Measurements from ENCODE around the gene FBXO36. TPM values are rescaled to one million over a fixed set of nuclear protein-coding genes. Genes with fewer than 3 reads are reported as not detected.
"Not testable (repeated sequence)": the region's sequence is repeated elsewhere in the genome, so short reads cannot be mapped to it uniquely, and the experiment has no call there.

The FBXO36 gene, protein sequence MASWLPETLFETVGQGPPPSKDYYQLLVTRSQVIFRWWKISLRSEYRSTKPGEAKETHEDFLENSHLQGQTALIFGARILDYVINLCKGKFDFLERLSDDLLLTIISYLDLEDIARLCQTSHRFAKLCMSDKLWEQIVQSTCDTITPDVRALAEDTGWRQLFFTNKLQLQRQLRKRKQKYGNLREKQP
- total RNA-seq, result 1 to 10 TPM; 1.6 to 2.3 TPM
- long read RNA-seq, transcript FBXO36-201 (4 exons, 2,810 nt), result major isoform, 5 of 9 reads
- long read RNA-seq, partial matches to known transcripts, result 0 of 9 reads
- long read RNA-seq, other reads (novel, unspliced or antisense), result 4 of 9 reads

DNA sequence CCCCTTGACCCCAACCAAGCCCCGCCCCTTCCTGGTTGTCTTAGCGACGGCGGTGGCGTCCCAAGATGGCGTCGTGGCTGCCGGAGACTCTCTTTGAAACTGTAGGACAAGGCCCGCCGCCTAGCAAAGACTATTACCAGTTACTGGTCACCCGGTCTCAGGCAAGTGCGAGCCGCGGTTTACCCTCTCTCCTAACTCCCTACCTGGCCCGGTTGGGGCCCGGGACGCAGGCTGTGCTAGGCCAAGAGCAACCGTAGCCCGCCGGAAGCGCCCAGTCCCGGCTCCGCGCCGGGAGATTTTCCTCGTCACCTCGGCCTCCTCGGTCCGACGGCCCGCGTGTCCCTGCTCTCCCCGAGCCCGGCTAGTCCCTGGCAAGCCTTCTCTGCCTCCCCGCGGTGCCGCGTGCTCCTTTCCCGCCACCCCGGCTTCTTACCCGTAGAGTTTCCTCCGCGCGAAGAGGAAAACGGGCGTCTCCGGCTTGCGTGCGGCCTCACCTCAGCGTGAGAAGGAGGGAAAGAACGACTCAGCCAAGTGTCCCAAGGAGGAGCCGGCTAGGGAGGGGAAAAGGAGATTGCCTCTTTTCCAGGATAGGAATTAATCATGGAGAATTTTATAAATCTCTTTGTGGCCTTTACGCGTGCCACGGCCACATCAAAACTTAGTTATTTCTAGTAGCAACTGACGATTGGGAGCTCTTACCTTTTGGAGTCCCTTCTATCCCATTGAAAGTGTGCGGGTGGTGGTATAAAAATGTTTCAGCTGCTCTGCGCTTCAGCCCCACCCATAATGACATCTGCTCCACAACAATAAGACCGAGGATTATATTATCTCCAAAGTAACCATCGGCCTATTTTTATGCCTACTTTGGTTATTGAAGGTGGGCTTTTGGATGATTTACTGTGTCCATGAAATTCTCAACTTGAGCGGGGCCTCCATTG lies at the start of gene FBXO36:
FBXO36 (plus strand) TSS at position 55 of the 938 bp plus-strand sequence; CDS start at position 66, 11 bp downstream.
- intact Hi-C loops (cut with DNase I, micrococcal nuclease), result no loop called here
- DNase-seq (peak; percentile 88 to 94), ATAC-seq (peak; percentile 72)

DNA sequence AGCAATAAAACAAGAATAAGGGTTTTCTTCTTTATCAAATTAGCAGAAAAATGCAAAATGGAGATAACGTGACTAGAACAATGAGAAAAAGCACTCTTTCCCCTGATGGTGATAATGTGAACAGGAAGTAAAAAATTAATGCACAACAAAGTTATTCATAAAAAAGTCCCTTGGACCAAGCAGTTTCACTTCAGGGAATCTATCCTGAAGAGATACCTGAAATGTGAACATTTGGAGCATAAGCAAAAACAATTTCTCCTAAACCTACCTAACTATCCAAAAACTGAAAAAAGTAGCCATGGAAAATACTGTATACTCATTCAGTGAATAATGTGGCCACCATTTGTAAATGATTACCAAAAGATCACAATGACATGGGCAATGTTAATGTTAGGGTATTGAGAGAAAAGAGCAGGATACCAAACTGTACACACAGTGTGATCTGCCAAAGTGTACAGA lies 49.2 kb upstream of the FBXO36 start:
- DNase-seq, result no peak
- intact Hi-C loops (cut with DNase I, micrococcal nuclease), result no loop called here
- no peak for ATAC-seq

DNA sequence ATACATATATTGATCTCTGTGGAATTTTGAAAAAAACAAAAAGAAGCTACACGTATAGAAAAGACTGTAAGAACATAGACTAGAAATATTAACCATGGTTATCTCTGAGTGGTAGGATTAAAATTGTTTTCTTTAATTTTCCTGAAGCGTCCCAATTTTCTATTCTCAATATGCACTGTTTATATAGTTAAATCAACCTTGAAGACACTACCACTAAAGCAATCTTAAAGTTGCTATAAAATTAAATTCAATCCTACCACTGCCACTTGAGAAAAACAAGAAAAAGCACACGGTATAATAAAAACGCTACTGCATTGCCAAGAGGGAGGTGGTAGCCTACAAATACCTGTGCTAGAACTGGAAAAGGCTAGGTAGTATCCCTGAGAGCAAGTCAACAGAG lies 47.7 kb upstream of the FBXO36 start:
- ATAC-seq, result no peak
- intact Hi-C loops (cut with DNase I, micrococcal nuclease), result no loop called here
- DNase-seq, result no peak

DNA sequence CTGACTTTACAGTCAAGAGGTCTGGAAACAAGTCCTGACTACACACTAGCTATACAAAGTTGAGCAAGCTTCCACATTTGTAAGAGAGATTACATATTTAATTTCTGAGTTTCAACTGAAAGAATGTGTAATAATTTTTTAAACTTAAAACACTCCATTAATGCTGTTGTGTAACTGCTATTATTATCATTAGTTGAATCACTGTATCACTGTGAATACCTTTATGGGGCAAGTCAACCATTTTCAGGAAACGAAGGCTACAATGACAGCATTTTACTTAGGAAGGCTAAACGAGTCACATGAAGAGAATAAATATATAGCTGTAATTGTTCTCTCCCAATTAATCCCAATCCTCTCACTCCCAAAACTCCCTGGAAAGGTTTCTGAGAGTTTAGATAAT lies 46.8 kb upstream of the FBXO36 start:
- ATAC-seq, result no peak
- no peak for DNase-seq
- intact Hi-C loops (cut with DNase I, micrococcal nuclease), result no loop called here

DNA sequence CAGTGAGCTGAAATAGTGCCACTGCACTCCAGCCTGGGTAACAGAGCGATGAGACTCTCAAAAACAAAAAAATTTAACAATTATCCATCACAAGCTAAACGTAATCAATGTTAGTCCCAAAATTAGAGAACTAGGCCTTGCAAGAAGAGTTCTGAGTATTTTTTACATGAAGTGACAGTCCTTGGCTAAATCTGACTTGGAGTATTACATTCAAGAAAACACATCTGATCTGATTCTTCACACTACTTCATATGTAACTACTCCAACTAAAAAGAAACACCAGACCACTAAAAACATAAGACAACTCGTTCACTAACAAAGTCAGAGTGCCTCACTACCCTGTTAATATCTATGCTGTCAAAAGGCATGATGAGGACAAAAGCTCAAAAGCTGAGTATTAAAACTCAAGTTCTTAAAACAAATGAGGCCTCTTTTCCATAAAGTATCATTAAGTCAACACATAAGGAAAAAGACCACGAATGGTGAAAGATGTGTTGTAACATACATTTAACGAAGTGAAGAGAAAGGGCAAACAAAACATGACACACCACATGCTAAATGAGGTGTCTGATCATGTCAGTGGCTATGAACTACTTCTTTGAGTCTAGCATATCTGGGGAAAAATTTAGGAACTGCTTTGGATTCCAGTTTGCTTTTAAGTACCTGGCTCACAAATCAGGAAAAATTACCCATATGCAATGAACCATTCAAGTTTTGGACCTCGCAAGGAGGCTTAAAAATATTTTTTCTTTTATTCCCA lies 42.9 kb upstream of the FBXO36 start:
- intact Hi-C loops (cut with DNase I, micrococcal nuclease), result no loop called here
- DNase-seq, result no peak
- ATAC-seq, result no peak

DNA sequence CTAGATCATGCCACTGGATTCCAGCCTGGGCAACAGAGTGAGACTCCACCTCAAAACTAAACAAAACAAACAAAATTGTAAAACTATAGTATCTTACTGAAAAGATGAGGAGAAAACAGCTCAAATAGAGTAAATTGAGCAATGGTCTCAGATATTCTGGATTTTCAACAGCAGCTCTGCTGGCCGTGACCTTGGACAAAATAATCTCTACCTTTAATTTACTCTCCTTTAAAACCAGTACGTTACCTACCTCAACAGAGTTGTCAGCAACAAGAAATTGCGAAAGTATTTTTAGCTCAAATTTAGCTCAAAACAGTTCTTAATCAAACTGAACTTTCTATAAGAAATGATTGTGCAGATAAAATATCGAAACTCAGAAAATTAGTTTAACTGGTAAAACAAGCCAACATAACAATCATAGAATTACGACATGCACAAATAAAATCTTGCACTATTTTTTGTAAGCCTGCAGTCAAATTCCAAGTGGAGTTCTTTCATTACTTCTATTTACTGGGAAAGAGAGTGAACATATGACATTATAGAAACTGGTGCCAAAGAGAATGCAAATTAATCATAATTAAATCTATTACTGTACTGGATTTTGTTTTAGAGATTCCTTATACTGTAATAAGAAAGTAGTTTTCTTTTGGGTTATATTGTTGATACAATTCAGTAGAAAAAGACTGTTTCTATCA lies 41.3 kb upstream of the FBXO36 start:
- no peak for DNase-seq
- intact Hi-C loops (cut with DNase I, micrococcal nuclease), result no loop called here
- no peak for ATAC-seq

DNA sequence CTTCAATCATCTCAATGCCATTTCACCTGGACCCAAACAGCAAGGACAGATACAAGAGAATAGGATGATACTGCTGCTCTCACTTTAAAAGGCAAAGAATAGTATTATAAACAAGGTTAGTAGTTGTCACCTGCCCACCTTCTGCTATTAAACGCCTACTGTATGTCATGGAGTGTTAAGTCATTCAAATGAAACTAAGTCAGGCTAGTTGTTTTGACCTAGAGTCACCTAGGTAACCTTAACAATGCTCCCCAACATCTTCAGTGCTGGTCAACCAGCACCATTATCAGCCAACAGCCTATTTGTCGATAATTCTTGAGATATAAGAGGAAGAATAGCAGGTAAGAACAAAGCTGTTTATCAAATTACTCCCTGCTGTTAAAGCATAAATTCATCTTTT lies 39.7 kb upstream of the FBXO36 start:
- no peak for DNase-seq
- ATAC-seq, result no peak
- intact Hi-C loops (cut with DNase I, micrococcal nuclease), result no loop called here

DNA sequence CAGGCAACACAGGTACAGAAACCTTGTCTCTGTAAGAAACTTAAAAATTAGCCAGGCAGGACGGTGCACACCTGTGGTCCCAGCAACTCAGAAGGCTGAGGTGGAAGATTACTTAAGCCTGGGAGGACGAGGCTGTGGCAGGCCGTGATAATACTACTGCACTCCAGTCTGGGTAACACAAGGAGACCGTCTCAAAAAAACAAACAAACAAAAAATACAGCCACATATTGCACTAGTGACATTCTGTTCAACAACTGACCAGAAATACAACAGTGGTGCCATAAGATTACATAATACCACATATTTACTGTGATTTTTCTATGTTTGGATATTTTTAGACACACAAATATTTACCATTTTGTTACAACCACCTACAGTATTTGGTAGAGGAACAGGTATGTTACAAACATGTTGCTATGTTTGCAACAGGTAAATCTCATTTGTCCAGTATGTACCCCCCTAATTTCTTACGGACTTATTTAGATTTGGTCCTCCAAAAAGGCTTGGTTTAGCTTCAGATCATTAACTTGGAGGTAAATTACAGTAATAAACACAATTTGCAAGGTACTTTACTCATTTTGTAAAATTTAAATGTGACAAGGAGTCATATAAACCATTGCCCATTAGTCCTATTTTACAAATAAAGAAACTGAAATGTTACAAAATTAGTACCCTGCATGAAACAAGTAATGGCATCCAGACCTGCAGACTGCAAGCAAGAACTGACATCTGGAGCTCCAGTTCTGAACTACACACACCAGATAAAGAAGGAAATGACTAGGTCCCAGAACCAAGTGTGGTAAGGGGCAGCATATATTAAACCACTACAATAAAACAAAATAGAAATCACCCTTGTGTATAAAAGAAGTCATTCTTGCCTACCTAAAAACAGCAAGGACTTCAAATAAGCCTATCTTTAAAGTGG lies 37.3 kb upstream of the FBXO36 start:
- no peak for ATAC-seq
- intact Hi-C loops (cut with DNase I, micrococcal nuclease), result no loop called here

DNA sequence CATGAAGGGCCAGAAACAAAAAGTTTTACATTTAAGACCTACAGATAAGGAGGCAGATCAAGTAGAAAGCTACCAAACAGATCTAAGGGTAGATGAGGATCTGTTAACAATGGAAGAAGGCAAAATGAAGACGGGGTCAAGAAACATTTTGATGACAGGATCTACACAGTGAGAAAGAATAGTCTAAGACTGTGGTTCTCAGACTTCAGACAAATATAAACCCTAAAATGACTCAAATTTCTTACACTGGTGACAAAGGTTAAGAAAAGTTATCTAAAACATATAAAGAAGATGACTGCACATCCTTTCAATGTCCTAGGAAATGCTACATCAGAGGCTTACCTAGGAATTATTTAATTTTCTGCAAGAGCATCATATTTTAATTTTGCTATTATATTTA lies 34.9 kb upstream of the FBXO36 start:
- ATAC-seq (no peak), DNase-seq (no peak)
- intact Hi-C loops (cut with DNase I, micrococcal nuclease), result no loop called here

More for the DNA sequence above, 37.3 kb upstream of the FBXO36 start:
- no peak for DNase-seq

DNA sequence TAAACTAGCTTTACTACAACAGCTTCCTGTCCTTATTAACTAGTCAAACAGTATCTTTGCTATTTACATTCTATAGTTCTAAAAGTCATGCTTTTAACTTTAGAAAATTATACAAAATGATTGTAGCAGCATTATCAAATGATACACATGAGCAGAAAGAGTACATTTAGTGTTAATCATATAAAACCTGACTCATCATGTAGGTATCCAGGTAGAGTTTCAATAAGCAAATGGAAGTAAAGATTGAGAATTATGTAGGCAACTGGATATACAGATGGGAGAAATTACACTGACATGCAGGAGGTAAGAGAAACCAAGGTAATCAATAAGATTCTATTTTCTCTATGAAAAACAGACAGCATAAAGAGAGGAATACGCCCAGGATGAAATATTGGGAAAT lies 34.3 kb upstream of the FBXO36 start:
- no peak for DNase-seq
- ATAC-seq, result no peak
- intact Hi-C loops (cut with DNase I, micrococcal nuclease), result no loop called here

DNA sequence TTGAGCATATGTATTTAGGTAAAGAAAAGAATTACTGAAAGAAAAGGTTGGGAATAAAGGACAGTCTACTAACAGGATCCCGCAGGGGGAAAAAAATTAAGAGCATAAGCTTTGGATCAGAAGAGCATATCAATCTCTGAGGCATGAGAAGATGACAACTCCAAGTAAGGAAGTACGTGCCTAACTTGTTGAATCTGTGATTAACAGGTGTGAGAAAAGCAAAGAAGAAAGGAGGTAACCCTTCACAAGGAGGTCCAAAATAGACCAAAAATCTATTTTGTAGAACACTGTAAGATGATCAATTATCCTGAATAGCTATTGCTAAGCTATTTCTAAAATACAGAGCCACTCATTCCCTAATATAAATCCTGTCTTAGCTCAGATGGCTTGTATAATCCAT lies 33.3 kb upstream of the FBXO36 start:
- ATAC-seq (no peak), DNase-seq (no peak)
- intact Hi-C loops (cut with DNase I, micrococcal nuclease), result no loop called here

DNA sequence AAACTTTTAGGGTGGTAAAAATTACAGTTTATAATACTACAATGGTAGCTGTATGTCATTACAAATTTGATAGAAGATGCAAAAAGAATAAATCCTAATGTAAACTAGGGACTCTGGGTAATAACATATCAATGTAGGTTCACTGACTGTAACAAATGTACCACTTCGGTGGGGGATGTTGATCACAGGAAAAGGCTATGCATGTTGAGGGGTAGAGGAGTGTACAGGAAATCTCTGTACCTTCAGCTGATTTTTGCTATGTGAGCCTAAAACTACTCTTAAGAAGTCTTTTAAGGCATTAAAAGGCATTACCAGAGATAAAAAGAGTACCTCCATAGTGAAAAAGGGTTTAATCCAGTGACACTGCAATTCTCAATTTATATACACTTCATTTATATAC lies 25.4 kb upstream of the FBXO36 start:
- no peak for ATAC-seq
- no peak for DNase-seq

DNA sequence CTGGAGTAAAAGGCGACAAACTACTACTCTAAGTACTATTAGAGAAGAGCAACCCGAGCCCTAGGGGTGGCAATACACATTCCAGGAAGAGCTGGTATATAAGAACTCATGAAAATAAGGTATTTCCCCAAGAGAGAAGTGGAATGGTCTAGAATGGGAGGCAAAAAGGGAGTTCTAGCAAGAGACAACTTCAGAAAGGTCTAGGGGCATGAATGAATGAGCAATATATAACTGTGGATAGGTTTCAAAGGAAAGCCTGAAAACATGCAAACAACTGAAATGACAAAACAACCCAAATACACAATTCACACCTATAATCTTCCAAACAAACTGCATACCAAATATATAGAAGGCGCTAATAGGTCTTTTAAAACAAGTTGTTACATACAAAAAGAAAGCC lies 22.7 kb upstream of the FBXO36 start:
- no peak for ATAC-seq
- DNase-seq, result no peak

More for the DNA sequence above, 25.4 kb upstream of the FBXO36 start:
- intact Hi-C loops (cut with DNase I, micrococcal nuclease), result no loop called here

DNA sequence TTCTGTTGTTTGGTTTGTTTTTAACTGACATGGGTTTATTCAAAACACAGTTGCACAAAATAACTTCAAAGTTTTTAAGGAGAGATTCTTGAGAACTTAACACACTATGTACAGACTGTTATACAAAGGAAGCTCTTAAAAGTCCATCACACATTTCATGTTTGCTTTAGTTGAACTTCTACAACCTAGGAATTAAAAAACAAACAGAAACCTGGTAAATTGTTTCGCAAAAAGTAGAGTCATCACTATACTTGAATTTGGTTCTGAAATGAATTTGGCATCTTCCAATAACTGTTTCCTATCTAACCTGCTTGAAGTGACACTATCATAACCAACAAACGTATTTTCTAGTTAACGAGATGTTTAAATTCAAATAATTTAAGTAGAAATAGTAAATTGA lies 22.3 kb upstream of the FBXO36 start:
- DNase-seq (no peak), ATAC-seq (no peak)

More for the DNA sequence above, 22.7 kb upstream of the FBXO36 start:
- intact Hi-C loops (cut with DNase I, micrococcal nuclease), result no loop called here

DNA sequence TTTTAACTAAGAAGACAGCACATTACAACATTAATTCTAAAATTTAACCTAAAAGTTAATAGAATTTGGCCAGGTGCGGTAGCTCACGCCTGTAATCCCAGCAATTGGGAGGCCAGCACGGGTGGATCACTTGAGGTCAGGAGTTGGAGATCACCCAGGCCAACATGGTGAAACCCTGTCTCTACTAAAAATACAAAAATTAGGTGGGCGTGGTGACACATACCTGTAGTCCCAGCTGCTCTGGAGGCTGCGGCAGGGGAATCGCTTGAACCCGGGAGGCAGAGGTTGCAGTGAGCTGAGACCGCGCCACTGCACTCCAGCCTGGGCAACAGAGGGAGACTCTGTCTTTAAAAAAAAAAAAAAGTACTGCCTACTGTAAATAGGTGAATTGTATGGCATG lies 21.8 kb upstream of the FBXO36 start:
- DNase-seq; intact Hi-C loops (cut with DNase I, micrococcal nuclease); ATAC-seq: not testable (repeated sequence)

More for the DNA sequence above, 22.3 kb upstream of the FBXO36 start:
- intact Hi-C loops (cut with DNase I, micrococcal nuclease), result no loop called here

DNA sequence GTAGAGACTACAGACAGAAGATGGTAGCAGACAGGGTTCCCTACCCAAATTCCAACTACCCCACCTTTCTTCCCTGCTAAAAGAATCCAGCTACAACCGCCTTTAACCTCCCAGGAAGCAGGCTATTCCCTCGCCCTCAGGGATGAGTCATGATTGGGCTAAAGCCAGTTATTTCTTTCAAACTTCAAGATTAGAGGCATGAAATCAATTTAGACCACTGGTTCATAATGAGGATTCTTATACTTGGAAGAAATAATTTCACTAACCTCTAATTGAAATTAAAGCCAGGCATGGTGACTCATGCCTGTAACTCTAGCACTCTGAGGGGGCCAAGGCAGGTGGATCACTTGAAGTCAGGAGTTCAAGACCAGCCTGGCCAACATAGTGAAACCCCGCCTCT lies 20.5 kb upstream of the FBXO36 start:
- no peak for DNase-seq
- peak; percentile 59 for ATAC-seq
- intact Hi-C loops (cut with DNase I, micrococcal nuclease), result no loop called here

DNA sequence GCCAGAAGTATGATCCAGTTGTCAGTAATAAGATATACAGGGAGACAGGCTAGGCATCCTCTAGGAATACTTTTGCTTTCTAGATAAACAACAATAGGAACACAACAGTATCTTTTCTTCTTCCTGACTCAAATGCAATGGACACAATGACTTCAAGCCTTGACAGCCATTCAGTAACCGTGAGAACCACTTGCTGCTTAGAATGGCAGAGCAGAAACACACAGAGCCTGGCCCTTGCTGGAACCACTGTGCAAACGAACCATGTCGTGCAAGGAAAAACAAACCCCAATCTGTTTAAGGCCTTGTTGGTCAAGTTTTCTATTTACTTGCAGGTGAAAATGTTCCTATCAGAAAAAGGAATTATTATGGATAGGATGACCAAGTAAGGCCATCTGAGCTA lies 19.3 kb upstream of the FBXO36 start:
- DNase-seq (no peak), ATAC-seq (no peak)
- intact Hi-C loops (cut with DNase I, micrococcal nuclease), result no loop called here

DNA sequence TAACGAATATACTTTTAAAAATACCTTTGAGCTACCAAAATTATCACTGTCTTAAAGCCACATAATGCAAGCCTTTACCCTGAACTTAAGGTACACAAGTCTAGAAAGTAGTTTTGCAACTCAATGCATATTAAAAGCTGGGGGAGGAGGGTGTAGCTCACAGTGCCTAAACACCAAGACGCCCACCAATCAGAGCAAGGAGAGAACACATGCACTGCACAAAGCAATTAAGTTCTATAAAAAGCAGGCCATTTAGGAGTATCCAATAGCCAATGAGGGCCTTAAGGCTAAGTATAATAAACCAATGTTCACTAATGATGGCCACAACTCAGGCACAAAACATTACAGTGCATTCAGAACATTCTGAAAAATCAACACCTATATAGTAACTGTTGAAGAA lies 16.7 kb upstream of the FBXO36 start:
- intact Hi-C loops (cut with DNase I, micrococcal nuclease), result no loop called here
- DNase-seq, result no peak
- ATAC-seq, result peak; percentile 17
